HepG2 (cell line): ENCODE data around the gene FAM200B. TPM values are rescaled to one million over a fixed set of nuclear protein-coding genes. Genes with fewer than 3 reads are reported as not detected.

Source experiments
- ATF1 ChIP-seq: IDR thresholded peaks from 2 replicates; pipeline ENCODE4 v1.6.1; 2016; ENCODE audit warnings: mild to moderate bottlenecking, control low read depth
- ELF1 ChIP-seq: sonication (generic); formaldehyde crosslinking; IDR thresholded peaks from 2 replicates; pipeline ENCODE4 v1.4.0; 2020; ENCODE audit warnings: missing genetic modification reagents
- KAT8 ChIP-seq: IDR thresholded peaks from 2 replicates; pipeline ENCODE4 v1.6.1; 2016; ENCODE audit warnings: missing genetic modification reagents, missing compliant biosample characterization
- KLF11 ChIP-seq: IDR thresholded peaks from 2 replicates; pipeline ENCODE4 v1.6.1; 2016; ENCODE audit warnings: missing compliant biosample characterization
- LCORL ChIP-seq, 2 experiments: fragments of 450-650 bp in 1 of 2; sonication (generic) in 1 of 2; formaldehyde crosslinking in 1 of 2; IDR thresholded peaks; 2 replicates each; pipeline versions ENCODE4 v1.5.0 to v1.6.1; 2017 to 2020; ENCODE audit warnings: antibody characterized with exemption in 1 of 2, missing genetic modification reagents in 1 of 2
- RBM22 ChIP-seq: fragments of 200-400 bp; formaldehyde crosslinking; optimal IDR thresholded peaks from 2 replicates; pipeline ENCODE3; 2017; ENCODE audit warnings: mild to moderate bottlenecking, low read length, moderate library complexity
- SALL1 ChIP-seq: sonication (generic); formaldehyde crosslinking; IDR thresholded peaks from 2 replicates; pipeline ENCODE4 v1.8.0; 2022; ENCODE audit warnings: mild to moderate bottlenecking, missing genetic modification reagents
- SOX6 ChIP-seq, 2 experiments: fragments of 450-650 bp in 1 of 2; sonication (generic) in 1 of 2; formaldehyde crosslinking in 1 of 2; IDR thresholded peaks; 2 replicates each; pipeline versions ENCODE4 v1.4.0 to v1.6.1; 2017 to 2020; ENCODE audit warnings: antibody characterized with exemption in 1 of 2, mild to moderate bottlenecking in 1 of 2, missing genetic modification reagents in 1 of 2
- TEAD2 ChIP-seq: sonication (generic); formaldehyde crosslinking; IDR thresholded peaks from 2 replicates; pipeline ENCODE4 v1.9.0; 2021; ENCODE audit warnings: missing genetic modification reagents
- ZFP90 ChIP-seq: sonication (generic); formaldehyde crosslinking; IDR thresholded peaks from 2 replicates; pipeline ENCODE4 v1.8.0; 2022; ENCODE audit warnings: missing genetic modification reagents, mild to moderate bottlenecking, inconsistent platforms, borderline replicate concordance
- ZNF430 ChIP-seq: sonication (generic); formaldehyde crosslinking; IDR thresholded peaks from 2 replicates; pipeline ENCODE4 v1.9.0; 2021; ENCODE audit warnings: mild to moderate bottlenecking, missing genetic modification reagents
- ZNF737 ChIP-seq: sonication (generic); formaldehyde crosslinking; IDR thresholded peaks from 2 replicates; pipeline ENCODE4 v1.5.0; 2020; ENCODE audit warnings: missing genetic modification reagents, mild to moderate bottlenecking, borderline replicate concordance
- ZNF781 ChIP-seq: sonication (generic); formaldehyde crosslinking; IDR thresholded peaks from 2 replicates; pipeline ENCODE4 v1.5.1; 2020; ENCODE audit warnings: borderline replicate concordance, mild to moderate bottlenecking, missing genetic modification reagents; ENCODE audit errors: not compliant biosample characterization
- ZNF891 ChIP-seq: sonication (generic); formaldehyde crosslinking; IDR thresholded peaks from 2 replicates; pipeline ENCODE4 v1.5.0; 2020; ENCODE audit warnings: mild to moderate bottlenecking, missing genetic modification reagents
- polyA plus RNA-seq, 8 experiments: library from polyadenylated mRNA; depleted of rRNA in 3 of 8; stranded (reverse) in 7 of 8; unstranded in 1 of 8; fragments of >200 nt; fragmentation: Illumina TruSeq in 4 of 8; extraction: Trizol in 4 of 8; gene quantifications; 2 replicates each; pipeline versions ENCODE4 v1.2.1 to v1.2.3, GENCODE V29; 2011 to 2016; ENCODE audit warnings: low read depth in 4 of 8, missing spikeins in 1 of 8, mixed read lengths in 1 of 8; ENCODE audit not compliant: insufficient read depth in 1 of 8
- total RNA-seq, 5 experiments: library from RNA; depleted of rRNA; stranded (reverse); fragments of >200 nt; fragmentation: Illumina TruSeq; extraction: Trizol; gene quantifications; 2 replicates each; pipeline ENCODE4 v1.2.3, GENCODE V29; 2016; ENCODE audit warnings: low read depth in 1 of 5
- TF ChIP-seq, protein P1 (sequence below): sonication (generic); formaldehyde crosslinking; conservative IDR thresholded peaks from 2 replicates; pipeline ENCODE4 v1.8.0; 2022; ENCODE audit warnings: missing genetic modification reagents
- TF ChIP-seq, protein P2 (sequence below): sonication (generic); formaldehyde crosslinking; IDR thresholded peaks from 2 replicates; pipeline ENCODE4 v1.4.0; 2020; ENCODE audit warnings: missing genetic modification reagents, mild to moderate bottlenecking, borderline replicate concordance
- TF ChIP-seq, protein P3 (sequence below): IDR thresholded peaks from 2 replicates; pipeline ENCODE4 v1.6.1; 2012; ENCODE audit warnings: low read depth, low read length, improper control_type of control experiment
- TF ChIP-seq, protein P4 (sequence below): sonication (generic); formaldehyde crosslinking; IDR thresholded peaks from 2 replicates; pipeline ENCODE4 v1.4.0; 2020; ENCODE audit warnings: missing genetic modification reagents
- TF ChIP-seq, protein P5 (sequence below): sonication (generic); formaldehyde crosslinking; IDR thresholded peaks from 2 replicates; pipeline ENCODE4 v1.8.0; 2022; ENCODE audit warnings: missing genetic modification reagents, mild to moderate bottlenecking, inconsistent platforms, borderline replicate concordance

FAM200B gene
- total and polyA plus RNA-seq, 2 of the 13 experiments (the other 11 are each of a cell fraction or from before 2014, with no cell fraction given) = 25.6 to 41.8 TPM

DNA sequence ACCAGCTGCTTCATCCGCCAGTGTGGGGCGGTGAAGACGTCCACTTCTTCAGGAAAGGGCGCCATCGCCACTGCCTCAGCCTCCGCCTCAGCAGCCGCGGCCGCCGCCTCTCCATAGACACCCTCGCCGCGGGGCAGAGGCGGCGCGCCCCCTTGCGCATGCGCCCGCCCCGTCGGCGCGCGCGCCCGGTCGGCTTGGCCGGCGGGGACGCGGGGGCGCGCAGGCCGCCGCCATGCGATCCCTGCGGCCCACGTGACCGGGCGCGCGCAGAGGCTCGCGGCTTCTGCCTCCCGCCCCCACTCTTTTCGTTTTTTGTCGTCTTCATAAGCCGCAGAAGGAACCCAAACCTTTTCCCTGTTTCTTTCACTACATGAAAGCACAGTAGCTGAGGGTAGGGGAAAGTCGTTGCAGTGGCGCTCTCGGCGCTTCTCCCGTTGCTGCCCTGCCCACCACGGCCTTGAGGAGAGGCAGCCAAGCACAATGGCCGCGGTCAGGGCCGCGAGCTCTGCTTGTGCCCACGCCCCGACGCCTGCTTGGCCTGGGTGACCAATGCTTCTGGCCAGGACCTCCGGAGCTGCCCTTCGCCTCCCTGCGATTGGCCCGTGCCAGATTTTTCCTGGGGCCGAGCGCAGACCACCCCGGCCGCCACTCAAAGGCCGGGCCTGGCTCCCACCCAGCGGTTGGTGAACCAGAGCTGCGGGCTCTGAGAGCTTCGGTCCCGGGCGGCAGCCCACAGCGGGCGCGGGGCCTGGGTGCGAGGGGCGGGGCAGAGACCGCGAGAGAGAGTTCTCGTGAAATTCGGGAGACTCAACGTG is 26.2 kb upstream of the FAM200B start, which contains the start of gene FBXL5 (continued):
- TF ChIP-seq ZFP90 (CRISPR knock-in tag) (no peak), ELF1 (CRISPR knock-in tag) (no peak), ZNF891 (CRISPR knock-in tag) (no peak), KAT8 (CRISPR knock-in tag) (peak; percentile 66), SOX6 (IDR thresholded peaks at IDR 0.05) (no peak), SOX6 (CRISPR knock-in tag; IDR thresholded peaks at IDR 0.05) (peak; percentile 62), ZNF430 (CRISPR knock-in tag) (peak; percentile 58), ZNF737 (CRISPR knock-in tag) (0 out of 2 replicates have a peak, but pooled peaks have one; percentile 35), TEAD2 (peak; percentile 66; the same call in 1 of the 2 replicates), KLF11 (CRISPR knock-in tag) (no peak), ZNF781 (CRISPR knock-in tag) (peak; percentile 53), SALL1 (CRISPR knock-in tag) (peak; percentile 61; the same call in 1 of the 2 replicates), RBM22 (peak; percentile 43), LCORL (IDR thresholded peaks at IDR 0.05) (peak; percentile 11; the same call in 1 of the 2 replicates), LCORL (CRISPR knock-in tag; IDR thresholded peaks at IDR 0.05) (no peak; the same call in 1 of the 2 replicates), ATF1 (CRISPR knock-in tag) (no peak)
- TF ChIP-seq, protein P1, sequence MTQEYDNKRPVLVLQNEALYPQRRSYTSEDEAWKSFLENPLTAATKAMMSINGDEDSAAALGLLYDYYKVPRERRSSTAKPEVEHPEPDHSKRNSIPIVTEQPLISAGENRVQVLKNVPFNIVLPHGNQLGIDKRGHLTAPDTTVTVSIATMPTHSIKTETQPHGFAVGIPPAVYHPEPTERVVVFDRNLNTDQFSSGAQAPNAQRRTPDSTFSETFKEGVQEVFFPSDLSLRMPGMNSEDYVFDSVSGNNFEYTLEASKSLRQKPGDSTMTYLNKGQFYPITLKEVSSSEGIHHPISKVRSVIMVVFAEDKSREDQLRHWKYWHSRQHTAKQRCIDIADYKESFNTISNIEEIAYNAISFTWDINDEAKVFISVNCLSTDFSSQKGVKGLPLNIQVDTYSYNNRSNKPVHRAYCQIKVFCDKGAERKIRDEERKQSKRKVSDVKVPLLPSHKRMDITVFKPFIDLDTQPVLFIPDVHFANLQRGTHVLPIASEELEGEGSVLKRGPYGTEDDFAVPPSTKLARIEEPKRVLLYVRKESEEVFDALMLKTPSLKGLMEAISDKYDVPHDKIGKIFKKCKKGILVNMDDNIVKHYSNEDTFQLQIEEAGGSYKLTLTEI (CRISPR knock-in tag) = no peak
- TF ChIP-seq, protein P2, sequence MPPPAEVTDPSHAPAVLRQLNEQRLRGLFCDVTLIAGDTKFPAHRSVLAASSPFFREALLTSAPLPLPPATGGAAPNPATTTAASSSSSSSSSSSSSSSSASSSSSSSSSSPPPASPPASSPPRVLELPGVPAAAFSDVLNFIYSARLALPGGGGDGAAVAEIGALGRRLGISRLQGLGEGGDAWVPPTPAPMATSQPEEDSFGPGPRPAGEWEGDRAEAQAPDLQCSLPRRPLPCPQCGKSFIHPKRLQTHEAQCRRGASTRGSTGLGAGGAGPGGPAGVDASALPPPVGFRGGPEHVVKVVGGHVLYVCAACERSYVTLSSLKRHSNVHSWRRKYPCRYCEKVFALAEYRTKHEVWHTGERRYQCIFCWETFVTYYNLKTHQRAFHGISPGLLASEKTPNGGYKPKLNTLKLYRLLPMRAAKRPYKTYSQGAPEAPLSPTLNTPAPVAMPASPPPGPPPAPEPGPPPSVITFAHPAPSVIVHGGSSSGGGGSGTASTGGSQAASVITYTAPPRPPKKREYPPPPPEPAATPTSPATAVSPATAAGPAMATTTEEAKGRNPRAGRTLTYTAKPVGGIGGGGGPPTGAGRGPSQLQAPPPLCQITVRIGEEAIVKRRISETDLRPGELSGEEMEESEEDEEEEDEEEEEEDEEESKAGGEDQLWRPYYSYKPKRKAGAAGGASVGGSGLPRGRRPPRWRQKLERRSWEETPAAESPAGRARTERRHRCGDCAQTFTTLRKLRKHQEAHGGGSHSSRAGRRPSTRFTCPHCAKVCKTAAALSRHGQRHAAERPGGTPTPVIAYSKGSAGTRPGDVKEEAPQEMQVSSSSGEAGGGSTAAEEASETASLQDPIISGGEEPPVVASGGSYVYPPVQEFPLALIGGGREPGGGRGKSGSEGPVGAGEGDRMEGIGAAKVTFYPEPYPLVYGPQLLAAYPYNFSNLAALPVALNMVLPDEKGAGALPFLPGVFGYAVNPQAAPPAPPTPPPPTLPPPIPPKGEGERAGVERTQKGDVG (CRISPR knock-in tag) = peak; percentile 88; the same call in 1 of the 2 replicates
- TF ChIP-seq, protein P3, sequence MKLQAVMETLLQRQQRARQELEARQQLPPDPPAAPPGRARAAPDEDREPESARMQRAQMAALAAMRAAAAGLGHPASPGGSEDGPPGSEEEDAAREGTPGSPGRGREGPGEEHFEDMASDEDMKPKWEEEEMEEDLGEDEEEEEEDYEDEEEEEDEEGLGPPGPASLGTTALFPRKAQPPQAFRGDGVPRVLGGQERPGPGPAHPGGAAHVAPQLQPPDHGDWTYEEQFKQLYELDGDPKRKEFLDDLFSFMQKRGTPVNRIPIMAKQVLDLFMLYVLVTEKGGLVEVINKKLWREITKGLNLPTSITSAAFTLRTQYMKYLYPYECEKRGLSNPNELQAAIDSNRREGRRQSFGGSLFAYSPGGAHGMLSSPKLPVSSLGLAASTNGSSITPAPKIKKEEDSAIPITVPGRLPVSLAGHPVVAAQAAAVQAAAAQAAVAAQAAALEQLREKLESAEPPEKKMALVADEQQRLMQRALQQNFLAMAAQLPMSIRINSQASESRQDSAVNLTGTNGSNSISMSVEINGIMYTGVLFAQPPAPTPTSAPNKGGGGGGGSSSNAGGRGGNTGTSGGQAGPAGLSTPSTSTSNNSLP = no peak
- TF ChIP-seq, protein P4, sequence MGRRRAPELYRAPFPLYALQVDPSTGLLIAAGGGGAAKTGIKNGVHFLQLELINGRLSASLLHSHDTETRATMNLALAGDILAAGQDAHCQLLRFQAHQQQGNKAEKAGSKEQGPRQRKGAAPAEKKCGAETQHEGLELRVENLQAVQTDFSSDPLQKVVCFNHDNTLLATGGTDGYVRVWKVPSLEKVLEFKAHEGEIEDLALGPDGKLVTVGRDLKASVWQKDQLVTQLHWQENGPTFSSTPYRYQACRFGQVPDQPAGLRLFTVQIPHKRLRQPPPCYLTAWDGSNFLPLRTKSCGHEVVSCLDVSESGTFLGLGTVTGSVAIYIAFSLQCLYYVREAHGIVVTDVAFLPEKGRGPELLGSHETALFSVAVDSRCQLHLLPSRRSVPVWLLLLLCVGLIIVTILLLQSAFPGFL = no peak
- TF ChIP-seq, protein P5, sequence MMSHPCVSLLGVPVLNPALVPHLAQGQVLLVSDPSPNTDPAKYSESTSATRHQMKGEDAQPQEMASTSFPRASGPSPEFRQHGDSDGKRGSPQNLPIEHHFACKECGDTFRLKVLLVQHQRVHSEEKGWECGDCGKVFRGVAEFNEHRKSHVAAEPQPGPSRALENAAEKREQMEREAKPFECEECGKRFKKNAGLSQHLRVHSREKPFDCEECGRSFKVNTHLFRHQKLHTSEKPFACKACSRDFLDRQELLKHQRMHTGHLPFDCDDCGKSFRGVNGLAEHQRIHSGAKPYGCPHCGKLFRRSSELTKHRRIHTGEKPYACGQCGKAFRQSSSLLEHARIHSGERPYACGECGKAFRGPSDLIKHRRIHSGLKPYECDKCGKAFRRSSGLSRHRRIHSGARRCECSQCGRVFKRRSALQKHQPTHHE = 0 out of 2 replicates have a peak, but pooled peaks have one; percentile 22
